ENCODE data around the gene TREH. TPM values are rescaled to one million over a fixed set of nuclear protein-coding genes. Genes with fewer than 3 reads are reported as not detected.

The TREH gene
- total RNA-seq, 1 experiment from 2014 or later = 0.03 TPM

DNA sequence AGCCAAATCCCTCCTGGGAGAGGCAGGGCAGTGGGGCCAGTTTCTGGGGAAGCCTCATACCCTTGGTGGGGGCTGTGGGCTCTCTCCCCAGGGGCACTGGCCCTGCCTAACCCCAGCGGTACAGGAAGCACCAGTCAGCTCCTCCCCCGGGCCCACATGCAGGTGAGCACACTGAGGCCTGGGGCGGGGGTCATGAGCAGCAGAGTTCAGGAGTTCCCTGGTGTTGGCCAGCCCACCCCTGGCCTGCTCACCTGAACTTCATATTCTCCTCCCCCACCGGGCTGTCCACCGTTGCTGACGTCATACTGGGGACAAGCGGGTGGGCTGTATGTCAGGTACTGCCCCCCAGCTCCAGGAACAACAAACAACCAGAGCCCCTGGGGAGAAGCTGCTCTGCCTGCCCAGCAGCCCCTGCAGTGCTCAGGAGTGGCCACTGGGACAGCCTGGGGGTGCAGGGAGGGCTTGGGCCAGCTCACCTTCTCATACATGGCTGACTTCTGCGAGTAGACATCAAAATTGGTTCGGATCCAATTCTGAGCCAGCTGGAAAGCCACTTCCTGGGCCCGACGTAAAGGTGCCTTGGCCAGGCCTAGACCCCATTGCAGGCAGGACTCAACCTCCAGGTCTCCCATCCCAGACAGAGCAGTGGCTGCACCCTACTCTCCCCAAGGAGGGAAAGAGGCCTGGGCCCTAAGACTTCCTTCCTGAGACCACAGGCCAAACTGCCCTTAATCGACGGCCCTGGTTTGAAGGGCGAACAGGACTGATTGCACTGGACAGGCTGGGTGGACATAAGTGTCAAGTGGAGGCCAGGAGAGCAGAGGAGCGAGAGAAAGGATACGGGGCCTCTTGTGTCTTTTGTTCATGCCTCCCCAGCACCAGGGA, 20.8 kb downstream of the TREH start:
- in situ Hi-C loops (cut with HindIII; ENCODE audit: low pct_unique_long_range_greater_than_20kb, low sequenced_read_pairs) = no loop called here
- no peak for DNase-seq (ENCODE audit: low read depth, low spot score)

DNA sequence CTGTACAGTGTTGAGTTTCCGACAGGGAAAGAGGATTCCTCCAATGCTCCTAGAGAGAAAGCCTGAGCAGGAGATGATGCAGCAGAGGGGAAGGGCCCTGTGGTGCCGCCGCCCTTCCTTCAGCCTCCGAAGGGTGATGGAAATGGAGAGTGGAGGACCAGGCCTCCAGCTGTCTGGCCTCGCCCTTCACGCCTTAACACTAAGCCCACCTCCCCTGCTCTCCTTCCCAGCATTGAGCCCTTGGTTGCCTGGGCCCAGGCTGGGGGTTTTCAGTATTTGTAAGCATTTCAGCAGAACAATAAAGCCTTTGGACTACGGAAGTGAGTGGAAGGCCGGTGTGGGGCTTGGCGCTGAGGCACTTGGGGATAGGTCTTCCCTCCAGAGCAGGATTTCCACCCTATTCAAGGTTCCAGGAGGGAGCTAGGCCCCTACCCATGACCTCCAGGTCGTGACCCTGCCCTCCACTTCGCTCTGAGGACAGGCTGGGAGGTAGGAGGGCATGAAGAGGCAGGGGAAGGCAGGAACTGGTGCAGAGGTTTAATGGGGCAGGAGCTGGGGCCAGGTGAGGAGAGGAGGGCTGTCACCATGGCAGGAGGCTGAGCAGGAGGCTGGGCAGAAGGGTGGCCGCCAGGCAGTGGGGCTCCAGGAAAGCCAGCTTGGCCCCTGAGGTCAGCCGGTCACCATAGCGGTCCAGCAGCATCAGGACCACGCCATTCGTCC, 21.6 kb downstream of the TREH start:
- DNase-seq (ENCODE audit: low read depth, low spot score) = no peak
- in situ Hi-C loops (cut with HindIII; ENCODE audit: low pct_unique_long_range_greater_than_20kb, low sequenced_read_pairs) = no loop called here

DNA sequence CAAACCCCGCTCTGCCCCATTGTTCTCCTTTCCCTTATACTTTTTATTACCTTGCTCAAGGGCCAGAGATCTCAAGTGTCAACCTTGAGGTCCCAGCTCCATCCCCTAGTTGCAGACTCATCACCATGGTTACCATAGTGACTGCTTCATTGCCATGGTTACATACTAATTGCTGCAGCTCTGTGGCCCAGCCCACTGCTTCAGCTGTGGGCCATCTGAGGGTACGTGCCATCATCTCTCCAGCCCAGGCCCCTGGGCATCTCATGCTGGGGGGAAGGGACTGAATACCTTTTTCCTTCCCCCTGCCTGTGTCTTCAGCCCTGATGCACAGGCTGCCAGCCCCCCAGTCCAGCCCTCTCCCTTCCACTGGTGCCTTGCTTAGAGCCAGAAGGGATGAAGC, 22.2 kb downstream of the TREH start:
- no peak for DNase-seq (ENCODE audit: low read depth, low spot score)

DNA sequence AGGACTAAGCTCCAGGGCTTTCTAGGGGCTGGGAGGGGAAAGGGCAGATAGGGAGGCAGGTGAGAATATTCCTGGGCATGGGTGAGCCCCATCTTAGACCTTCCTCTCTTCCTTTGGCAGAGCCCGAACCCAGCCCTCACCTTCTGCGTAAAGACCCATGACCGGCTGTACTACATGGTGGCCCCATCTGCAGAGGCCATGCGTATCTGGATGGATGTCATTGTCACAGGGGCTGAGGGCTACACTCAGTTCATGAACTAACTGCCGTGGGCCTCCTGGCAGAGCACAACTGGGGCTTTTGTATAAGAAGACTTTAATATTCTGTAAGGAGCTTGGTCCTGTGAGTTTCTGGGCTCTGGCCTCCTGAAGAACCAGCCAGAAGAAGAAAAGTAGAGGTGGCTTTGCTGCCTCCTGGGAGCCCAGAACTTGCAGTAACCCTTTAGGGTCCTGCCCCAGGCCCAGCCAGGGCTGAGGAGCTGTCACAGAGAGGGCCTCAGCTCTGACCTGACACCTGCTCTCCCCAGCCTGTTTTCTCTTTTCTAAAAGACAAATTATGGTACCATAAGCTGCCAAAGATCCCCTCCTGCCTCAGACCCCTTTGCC, 22.8 kb downstream of the TREH start:
- no peak for DNase-seq (ENCODE audit: low read depth, low spot score)
- in situ Hi-C loops (cut with HindIII; ENCODE audit: low pct_unique_long_range_greater_than_20kb, low sequenced_read_pairs) = no loop called here

More for the DNA sequence above, 22.2 kb downstream of the TREH start:
- in situ Hi-C loops (cut with HindIII; ENCODE audit: low pct_unique_long_range_greater_than_20kb, low sequenced_read_pairs) = no loop called here

DNA sequence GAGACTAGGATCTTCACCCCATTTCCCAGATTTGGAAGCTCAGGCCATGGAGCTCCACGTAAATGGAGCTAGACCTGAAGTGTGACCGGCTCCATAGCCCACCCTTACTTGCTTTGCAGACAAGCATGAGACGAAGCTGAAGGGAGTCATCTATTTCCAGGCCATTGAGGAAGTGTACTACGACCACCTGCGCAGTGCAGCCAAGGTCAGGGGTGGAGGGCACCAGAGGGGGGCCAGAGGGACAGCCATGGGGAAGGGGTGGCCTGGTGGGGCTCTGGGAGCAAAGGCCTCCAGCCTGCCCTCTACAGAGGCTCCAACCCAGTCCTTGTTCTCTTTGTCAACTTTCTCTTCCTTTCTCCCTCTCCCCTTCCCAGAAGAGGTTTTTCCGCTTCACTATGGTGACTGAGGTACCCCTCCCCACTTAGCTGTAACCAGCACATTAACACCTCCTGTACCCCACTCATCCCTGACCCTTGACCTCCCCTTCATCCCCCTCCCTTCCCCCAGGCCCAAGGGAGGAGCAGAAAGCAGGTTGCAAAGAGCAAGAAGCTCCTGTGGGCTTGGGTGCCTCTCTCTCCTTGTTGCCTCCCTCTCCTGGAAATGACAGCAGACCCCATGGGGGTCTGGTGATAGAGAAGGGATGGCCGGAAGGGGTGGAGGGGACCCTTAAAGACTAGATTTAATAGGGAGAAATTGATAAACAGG, 23.8 kb downstream of the TREH start:
- no peak for DNase-seq (ENCODE audit: low read depth, low spot score)
- in situ Hi-C loops (cut with HindIII; ENCODE audit: low pct_unique_long_range_greater_than_20kb, low sequenced_read_pairs) = no loop called here

DNA sequence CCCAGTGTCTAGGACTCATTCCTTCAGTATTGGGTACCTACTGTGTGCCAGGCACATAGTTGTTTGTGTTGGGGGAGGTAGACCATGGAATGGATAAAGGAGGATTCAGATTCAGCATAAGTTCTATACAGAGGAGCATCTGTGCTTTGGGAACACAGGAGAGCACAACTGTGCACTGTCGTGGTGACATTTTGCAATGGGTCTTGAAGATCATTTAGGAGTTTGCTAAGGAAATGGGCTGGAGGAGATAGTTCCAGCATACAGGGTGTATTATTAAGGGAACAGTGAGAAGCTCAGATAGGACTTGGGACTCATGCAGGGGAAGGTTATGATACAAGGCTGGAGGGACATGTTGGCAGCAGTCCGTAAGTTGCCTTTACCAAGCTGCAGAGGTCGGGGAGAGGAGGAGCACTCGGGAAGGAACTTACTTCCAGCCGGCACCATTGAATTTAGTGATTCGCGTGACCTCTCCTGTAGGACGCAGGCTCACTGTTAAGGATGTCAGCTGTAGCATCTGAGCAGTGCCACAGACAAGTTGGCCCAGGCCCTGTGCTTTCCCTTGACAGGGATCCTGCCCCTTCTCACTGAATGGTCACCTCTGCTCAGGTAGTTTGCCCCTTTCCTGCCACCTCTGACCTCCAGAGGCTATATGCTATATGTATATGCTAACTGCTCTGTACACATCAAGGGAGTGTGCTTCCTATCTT, 25.6 kb downstream of the TREH start:
- DNase-seq (ENCODE audit: low read depth, low spot score) = no peak
- in situ Hi-C loops (cut with HindIII; ENCODE audit: low pct_unique_long_range_greater_than_20kb, low sequenced_read_pairs) = no loop called here

DNA sequence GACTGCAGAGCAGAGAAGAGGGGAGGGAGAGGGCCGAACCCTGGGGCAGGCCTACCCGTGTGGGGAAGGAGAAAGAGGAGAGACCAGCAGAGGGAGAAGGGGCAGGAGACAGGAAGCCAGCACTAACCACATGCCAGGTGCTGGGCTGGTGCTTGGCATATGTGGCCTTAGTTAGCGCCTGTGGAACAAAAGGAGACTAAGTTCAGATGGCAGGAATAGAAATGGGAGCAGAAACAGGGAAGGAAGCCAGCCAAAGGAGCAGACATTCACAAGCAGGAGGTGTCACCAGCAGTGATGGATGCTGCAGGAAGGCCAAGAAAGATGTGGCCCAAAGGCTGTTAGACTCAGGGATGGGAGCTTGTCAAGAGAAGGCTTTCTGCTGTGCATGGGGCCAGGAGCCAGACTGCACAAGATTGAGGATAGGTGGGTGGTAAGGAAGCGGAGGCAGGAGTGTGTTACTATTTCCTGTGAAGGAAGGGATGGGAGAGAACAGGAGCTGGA, 26.7 kb downstream of the TREH start:
- no peak for DNase-seq (ENCODE audit: low read depth, low spot score)
- in situ Hi-C loops (cut with HindIII; ENCODE audit: low pct_unique_long_range_greater_than_20kb, low sequenced_read_pairs) = no loop called here

DNA sequence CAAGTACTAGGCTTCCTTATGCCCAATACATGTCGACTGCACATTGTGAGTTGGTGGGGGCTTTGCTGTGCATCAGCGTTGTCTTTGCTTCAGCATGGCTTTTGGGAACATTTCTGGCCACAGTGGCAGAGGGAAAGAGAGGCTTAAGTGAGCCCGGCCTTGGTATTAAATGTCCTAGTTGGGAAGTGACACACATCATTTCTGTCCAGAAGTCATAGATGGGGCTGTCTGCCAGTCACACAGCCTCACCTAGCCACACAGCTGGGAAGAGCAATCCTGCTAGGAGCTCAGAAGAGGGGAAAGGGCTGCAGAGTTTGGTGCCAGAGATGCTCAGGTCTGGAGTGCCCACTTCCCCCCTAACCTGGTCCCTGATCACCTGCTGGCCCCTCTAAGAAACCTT, 27.6 kb downstream of the TREH start:
- in situ Hi-C loops (cut with HindIII; ENCODE audit: low pct_unique_long_range_greater_than_20kb, low sequenced_read_pairs) = no loop called here
- DNase-seq (ENCODE audit: low read depth, low spot score) = no peak

DNA sequence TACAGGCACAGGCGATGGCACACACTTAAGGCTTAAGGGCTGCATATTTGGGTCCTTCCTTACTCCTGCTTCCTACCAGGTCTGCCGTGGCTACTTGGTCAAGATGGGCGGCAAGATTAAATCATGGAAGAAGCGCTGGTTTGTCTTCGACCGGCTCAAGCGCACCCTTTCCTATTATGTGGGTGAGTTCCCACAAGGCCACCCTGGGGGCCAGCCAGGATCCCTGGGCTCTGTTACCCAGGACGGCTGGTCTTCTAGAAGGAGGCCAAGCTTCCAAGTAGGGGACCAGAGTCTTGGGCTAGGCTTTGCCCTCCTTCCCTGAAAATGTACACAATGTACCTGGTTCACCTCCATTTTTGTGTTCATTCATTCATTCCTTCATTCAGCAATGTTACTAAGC, 29.1 kb downstream of the TREH start:
- in situ Hi-C loops (cut with HindIII; ENCODE audit: low pct_unique_long_range_greater_than_20kb, low sequenced_read_pairs) = no loop called here
- no peak for DNase-seq (ENCODE audit: low read depth, low spot score)

DNA sequence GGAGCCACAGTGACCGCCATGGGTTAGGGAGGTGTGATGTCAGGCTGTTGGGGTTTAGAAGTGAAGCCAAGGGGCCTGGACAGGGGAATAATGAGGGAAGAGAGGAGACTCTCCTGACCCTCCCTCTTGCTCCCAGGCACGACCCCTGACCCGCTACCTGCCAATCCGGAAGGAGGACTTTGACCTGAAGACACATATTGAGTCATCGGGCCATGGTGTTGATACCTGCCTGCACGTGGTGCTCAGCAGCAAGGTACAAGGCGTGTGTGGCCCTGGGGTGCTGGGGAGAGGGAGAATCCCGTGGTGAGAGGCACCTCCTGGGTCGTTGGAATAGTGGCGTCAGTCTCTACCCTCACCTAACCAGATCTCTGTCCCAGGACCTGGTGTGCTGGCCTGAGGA, 29.5 kb downstream of the TREH start:
- in situ Hi-C loops (cut with HindIII; ENCODE audit: low pct_unique_long_range_greater_than_20kb, low sequenced_read_pairs) = no loop called here
- DNase-seq (ENCODE audit: low read depth, low spot score) = no peak

DNA sequence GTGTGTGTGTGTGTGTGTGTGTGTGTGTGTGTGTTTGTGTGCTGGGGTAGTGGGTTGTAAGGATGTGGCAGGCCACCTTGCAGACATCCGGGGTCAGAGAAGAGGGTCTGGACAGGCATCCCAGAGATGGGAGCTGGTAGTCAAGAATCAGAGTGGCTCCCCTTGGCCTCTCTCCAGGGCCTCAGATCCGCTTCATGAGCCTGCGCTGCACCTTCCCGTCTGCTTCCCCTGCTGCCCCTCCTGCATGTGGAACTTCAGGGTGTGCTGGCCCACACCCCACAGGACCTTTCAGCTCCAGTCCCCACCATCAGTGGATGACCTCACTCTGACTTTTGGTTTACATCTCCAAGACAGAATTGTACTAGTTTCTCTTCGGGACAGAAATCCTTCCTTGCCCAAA, 31.2 kb downstream of the TREH start:
- no peak for DNase-seq (ENCODE audit: low read depth, low spot score)
- in situ Hi-C loops (cut with HindIII; ENCODE audit: low pct_unique_long_range_greater_than_20kb, low sequenced_read_pairs) = no loop called here

DNA sequence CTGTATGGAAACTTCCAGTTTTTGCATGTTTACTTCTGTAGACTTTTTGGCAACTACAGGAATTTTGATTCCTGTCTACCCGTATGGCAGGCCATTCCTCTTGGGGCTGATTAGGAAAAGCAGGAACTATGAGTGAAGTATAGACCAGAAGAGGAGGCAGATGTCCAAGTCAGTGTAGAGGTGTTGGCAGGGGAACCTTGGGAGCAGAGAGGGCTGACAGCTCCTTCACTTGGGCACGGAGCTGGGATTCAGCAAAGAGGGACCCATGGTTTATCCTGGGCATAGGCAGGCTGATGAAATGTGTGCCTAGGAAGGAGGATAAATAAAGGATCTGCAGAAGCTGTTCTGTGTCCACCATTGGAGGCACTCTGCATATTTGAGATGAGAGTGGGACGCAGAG, 33.1 kb downstream of the TREH start:
- DNase-seq (ENCODE audit: low read depth, low spot score) = no peak
- in situ Hi-C loops (cut with HindIII; ENCODE audit: low pct_unique_long_range_greater_than_20kb, low sequenced_read_pairs) = no loop called here

DNA sequence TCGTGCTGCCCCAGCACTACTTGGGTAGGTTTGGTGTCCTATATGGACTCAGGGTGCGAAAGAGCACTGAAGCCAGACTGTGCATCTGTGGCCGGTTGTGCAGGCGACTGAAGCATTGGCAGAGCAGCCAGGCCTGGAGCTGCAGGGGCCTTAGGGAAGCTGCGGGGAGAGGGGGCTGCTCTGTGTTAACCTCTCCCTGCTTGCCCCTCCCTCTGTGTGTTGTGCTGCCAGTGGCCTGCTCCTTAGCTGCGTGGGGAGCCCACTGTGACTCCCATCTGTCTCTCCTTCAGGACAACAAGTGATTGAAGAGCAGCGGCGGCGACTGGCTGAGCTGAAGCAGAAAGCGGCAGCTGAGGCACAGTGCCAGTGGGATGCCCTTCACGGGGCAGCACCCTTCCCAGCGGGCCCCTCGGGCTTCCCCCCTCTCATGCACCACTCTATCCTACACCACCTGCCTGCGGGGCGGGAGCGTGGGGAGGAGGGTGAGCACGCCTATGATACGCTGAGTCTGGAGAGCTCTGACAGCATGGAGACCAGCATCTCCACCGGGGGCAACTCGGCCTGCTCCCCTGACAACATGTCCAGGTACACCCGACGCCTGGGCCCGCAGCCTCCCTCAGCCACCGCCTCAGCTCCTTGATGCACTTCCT, 34.3 kb downstream of the TREH start:
- in situ Hi-C loops (cut with HindIII; ENCODE audit: low pct_unique_long_range_greater_than_20kb, low sequenced_read_pairs) = no loop called here
- no peak for DNase-seq (ENCODE audit: low read depth, low spot score)

DNA sequence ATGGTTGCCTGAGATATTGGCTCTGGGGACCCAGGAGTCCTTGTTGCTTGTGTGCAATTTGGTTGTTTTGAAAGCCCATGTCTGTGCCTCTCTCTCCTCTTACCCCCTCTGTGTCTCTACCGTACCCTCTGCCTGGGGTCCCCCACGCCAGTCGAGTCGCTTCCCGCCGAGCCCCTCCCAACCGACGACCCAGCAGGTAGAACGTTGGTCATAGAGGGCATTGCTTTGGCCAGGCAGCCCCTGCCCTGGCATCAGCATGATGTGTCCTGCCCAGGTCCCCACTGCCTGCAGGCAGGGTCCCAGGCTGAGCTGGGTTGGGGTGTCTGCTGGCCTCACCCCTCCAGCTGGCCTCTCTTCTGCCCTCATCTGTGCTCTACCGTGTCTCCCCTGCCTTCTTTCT, 35.0 kb downstream of the TREH start:
- in situ Hi-C loops (cut with HindIII; ENCODE audit: low pct_unique_long_range_greater_than_20kb, low sequenced_read_pairs) = no loop called here
- DNase-seq (ENCODE audit: low read depth, low spot score) = no peak

DNA sequence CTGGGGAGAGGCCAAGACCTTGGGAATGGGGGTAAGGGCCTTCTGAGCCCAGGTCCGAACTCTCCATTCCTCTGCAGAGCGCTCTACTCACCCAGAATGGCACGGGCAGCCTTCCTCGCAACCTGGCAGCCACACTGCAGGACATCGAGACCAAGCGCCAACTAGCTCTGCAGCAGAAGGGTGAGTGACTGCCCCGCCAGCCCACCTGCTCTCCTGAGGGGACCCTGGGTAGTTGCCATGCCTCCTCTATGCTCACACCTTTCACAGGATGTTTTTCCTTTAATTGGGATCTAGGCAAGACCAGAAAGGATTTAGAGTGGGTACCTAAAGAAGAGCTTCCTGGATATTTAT, 35.5 kb downstream of the TREH start:
- no peak for DNase-seq (ENCODE audit: low read depth, low spot score)
- in situ Hi-C loops (cut with HindIII; ENCODE audit: low pct_unique_long_range_greater_than_20kb, low sequenced_read_pairs) = no loop called here

DNA sequence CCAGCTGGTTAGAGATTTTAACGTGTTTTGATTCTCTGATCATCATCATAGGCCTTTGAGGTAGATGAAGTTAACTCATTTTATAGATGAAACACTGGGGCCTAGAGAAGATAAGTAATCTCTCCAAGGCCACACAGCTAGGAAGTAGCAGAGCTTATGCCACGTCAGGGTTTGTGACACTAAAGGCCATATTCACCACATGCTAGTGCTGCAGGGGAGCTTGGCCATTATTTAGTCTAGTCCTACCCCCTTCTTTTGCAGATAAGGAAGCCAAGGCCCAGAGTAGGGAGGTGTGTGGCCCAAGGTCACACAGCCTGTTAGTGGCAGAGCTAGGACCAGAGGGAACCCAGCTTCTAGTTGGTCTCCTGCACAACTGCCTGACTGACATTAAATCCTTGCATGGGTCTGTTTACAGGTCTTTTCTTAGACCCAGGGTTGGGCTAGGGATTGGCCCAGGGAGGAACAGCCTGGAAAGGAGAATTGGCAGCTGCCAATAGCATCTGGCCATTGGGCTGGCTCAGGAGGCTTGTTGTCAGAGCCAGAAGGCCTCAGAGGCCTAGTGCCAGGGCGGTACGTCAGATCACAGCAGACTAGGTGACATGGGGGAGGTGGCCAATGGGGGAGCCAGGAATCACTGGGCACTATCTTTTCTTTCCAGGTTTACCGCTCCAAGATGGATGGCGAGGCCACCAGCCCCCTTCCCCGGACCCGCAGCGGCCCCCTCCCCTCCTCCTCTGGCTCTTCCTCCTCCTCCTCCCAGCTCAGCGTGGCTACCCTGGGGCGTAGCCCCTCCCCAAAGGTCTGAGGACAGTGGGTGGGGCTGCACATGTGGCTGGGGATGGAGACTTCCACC, 36.1 kb downstream of the TREH start:
- DNase-seq (ENCODE audit: low read depth, low spot score) = no peak
- in situ Hi-C loops (cut with HindIII; ENCODE audit: low pct_unique_long_range_greater_than_20kb, low sequenced_read_pairs) = no loop called here
